ENCODE measurements around the gene OSBP2.
"Not testable (repeated sequence)": the region's sequence is repeated elsewhere in the genome, so short reads cannot be mapped to it uniquely, and the experiment has no call there.

Gene OSBP2

GRCh38 chr22:30675436-30675835 lies 19.2 kb upstream of the OSBP2 start:
- Histone ChIP-seq H4K91ac (ENCODE audit: low read depth, low read length, poor library complexity) (no peak overlapping the region), H3K18ac (ENCODE audit: low read length) (no peak overlapping the region), H3K9ac (ENCODE audit: low read depth, low read length, poor library complexity) (no peak overlapping the region), H2AFZ (ENCODE audit: low read length) (no peak overlapping the region), H3K4me3 (ENCODE audit: low read length in 2 of 2) (no peak overlapping the region), H3K36me3 (replicated peaks in 1 of 2; ENCODE audit: control insufficient read depth in 2 of 2, insufficient read depth in 2 of 2, low read length in 2 of 2) (no peaks in the 10 kb centered on the region), H3K14ac (ENCODE audit: low read length) (no peak overlapping the region), H3K23ac (ENCODE audit: low read depth, low read length, poor library complexity) (no peak overlapping the region), H2BK5ac (ENCODE audit: low read length) (no peak overlapping the region), H2AK5ac (ENCODE audit: low read depth, low read length) (no peak overlapping the region), H3K27ac (replicated peaks; ENCODE audit: low read length) (no peak overlapping the region), H4K8ac (ENCODE audit: low read depth, low read length) (no peak overlapping the region), H3K27me3 (ENCODE audit: control insufficient read depth in 3 of 3, insufficient read depth in 3 of 3, low read depth in 1 of 3, low read length in 3 of 3) (peaks cover 0 to 20% (median 0%) of the 10 kb centered on the region in 3 experiments), H3K4ac (ENCODE audit: low read length) (no peak overlapping the region), H2BK15ac (ENCODE audit: low read length) (no peak overlapping the region), H3K79me1 (ENCODE audit: low read depth, low read length) (no peaks in the 10 kb centered on the region), H3K4me2 (ENCODE audit: insufficient read depth, low read length, poor library complexity, severe bottlenecking) (no peak overlapping the region), H3K4me1 (ENCODE audit: control insufficient read depth in 2 of 2, insufficient read depth in 1 of 2, low read depth in 1 of 2, low read length in 2 of 2) (peaks cover 6 to 8% of the 10 kb centered on the region in 2 donors), H2BK12ac (ENCODE audit: low read length) (no peak overlapping the region), H3K9me3 (replicated peaks in 1 of 2; ENCODE audit: control insufficient read depth in 2 of 2, insufficient read depth in 1 of 2, low read depth in 1 of 2, low read length in 2 of 2) (no peaks in the 10 kb centered on the region), H2BK120ac (ENCODE audit: low read depth, low read length) (no peak overlapping the region)
- no peak for DNase-seq (ENCODE audit: low spot score)
- no CpG with 5 or more reads among the region's 9 CpGs for WGBS, 2 donors (ENCODE audit: extremely low coverage in 2 of 2, insufficient read length in 2 of 2, insufficient replicate concordance in 1 of 2)

GRCh38 chr22:30676565-30676964 lies 18.1 kb upstream of the OSBP2 start:
- peaks cover 0 to 23% (median 0%) of the 10 kb centered on the region in 3 experiments for H3K27me3 ChIP-seq (ENCODE audit: control insufficient read depth in 3 of 3, insufficient read depth in 3 of 3, low read depth in 1 of 3, low read length in 3 of 3)
- H3K4ac ChIP-seq (ENCODE audit: low read length); H2BK5ac ChIP-seq (ENCODE audit: low read length); H4K91ac ChIP-seq (ENCODE audit: low read depth, low read length, poor library complexity); DNase-seq (ENCODE audit: low spot score); H3K4me2 ChIP-seq (ENCODE audit: insufficient read depth, low read length, poor library complexity, severe bottlenecking); H3K36me3 ChIP-seq (replicated peaks in 1 of 2; ENCODE audit: control insufficient read depth in 2 of 2, insufficient read depth in 2 of 2, low read length in 2 of 2); H3K14ac ChIP-seq (ENCODE audit: low read length); H3K79me1 ChIP-seq (ENCODE audit: low read depth, low read length); H4K8ac ChIP-seq (ENCODE audit: low read depth, low read length); H3K9me3 ChIP-seq (replicated peaks in 1 of 2; ENCODE audit: control insufficient read depth in 2 of 2, insufficient read depth in 1 of 2, low read depth in 1 of 2, low read length in 2 of 2); H2BK120ac ChIP-seq (ENCODE audit: low read depth, low read length); H3K4me1 ChIP-seq (ENCODE audit: control insufficient read depth in 2 of 2, insufficient read depth in 1 of 2, low read depth in 1 of 2, low read length in 2 of 2); H2AK5ac ChIP-seq (ENCODE audit: low read depth, low read length); H3K9ac ChIP-seq (ENCODE audit: low read depth, low read length, poor library complexity); H3K4me3 ChIP-seq (ENCODE audit: low read length in 2 of 2); H2BK12ac ChIP-seq (ENCODE audit: low read length); H2AFZ ChIP-seq (ENCODE audit: low read length); H3K18ac ChIP-seq (ENCODE audit: low read length); H3K23ac ChIP-seq (ENCODE audit: low read depth, low read length, poor library complexity); H3K27ac ChIP-seq (replicated peaks; ENCODE audit: low read length); H2BK15ac ChIP-seq (ENCODE audit: low read length): not testable (repeated sequence)
- WGBS, 2 donors (ENCODE audit: extremely low coverage in 2 of 2, insufficient read length in 2 of 2, insufficient replicate concordance in 1 of 2): no CpG with 5 or more reads among the region's 3 CpGs

GRCh38 chr22:30679895-30680690 lies 14.6 kb upstream of the OSBP2 start:
- H2BK5ac ChIP-seq (ENCODE audit: low read length); H3K4me3 ChIP-seq (ENCODE audit: low read length in 2 of 2); H3K18ac ChIP-seq (ENCODE audit: low read length); H3K4me1 ChIP-seq (ENCODE audit: control insufficient read depth in 2 of 2, insufficient read depth in 1 of 2, low read depth in 1 of 2, low read length in 2 of 2); H3K4me2 ChIP-seq (ENCODE audit: insufficient read depth, low read length, poor library complexity, severe bottlenecking); H2BK12ac ChIP-seq (ENCODE audit: low read length); H3K36me3 ChIP-seq (replicated peaks in 1 of 2; ENCODE audit: control insufficient read depth in 2 of 2, insufficient read depth in 2 of 2, low read length in 2 of 2); H4K8ac ChIP-seq (ENCODE audit: low read depth, low read length); H3K9me3 ChIP-seq (replicated peaks in 1 of 2; ENCODE audit: control insufficient read depth in 2 of 2, insufficient read depth in 1 of 2, low read depth in 1 of 2, low read length in 2 of 2); H3K4ac ChIP-seq (ENCODE audit: low read length); H3K27ac ChIP-seq (replicated peaks; ENCODE audit: low read length); H4K91ac ChIP-seq (ENCODE audit: low read depth, low read length, poor library complexity); H2BK120ac ChIP-seq (ENCODE audit: low read depth, low read length); H2AK5ac ChIP-seq (ENCODE audit: low read depth, low read length); H3K23ac ChIP-seq (ENCODE audit: low read depth, low read length, poor library complexity); H2BK15ac ChIP-seq (ENCODE audit: low read length); DNase-seq (ENCODE audit: low spot score); H3K14ac ChIP-seq (ENCODE audit: low read length); H3K9ac ChIP-seq (ENCODE audit: low read depth, low read length, poor library complexity); H3K79me1 ChIP-seq (ENCODE audit: low read depth, low read length): not testable (repeated sequence)
- H3K27me3 ChIP-seq (ENCODE audit: control insufficient read depth in 3 of 3, insufficient read depth in 3 of 3, low read depth in 1 of 3, low read length in 3 of 3): peaks cover 0 to 22% (median 0%) of the 10 kb centered on the region in 3 experiments
- H2AFZ ChIP-seq (ENCODE audit: low read length): peak overlapping the region; percentile 70
- no CpG with 5 or more reads among the region's 12 CpGs for WGBS, 2 donors (ENCODE audit: extremely low coverage in 2 of 2, insufficient read length in 2 of 2, insufficient replicate concordance in 1 of 2)

- no peak overlapping the region for H3K14ac ChIP-seq (ENCODE audit: low read length)
- H3K9me3 ChIP-seq (replicated peaks in 1 of 2; ENCODE audit: control insufficient read depth in 2 of 2, insufficient read depth in 1 of 2, low read depth in 1 of 2, low read length in 2 of 2): no peaks in the 10 kb centered on the region
- H4K91ac ChIP-seq (ENCODE audit: low read depth, low read length, poor library complexity): no peak overlapping the region
- H3K27me3 ChIP-seq (ENCODE audit: control insufficient read depth in 3 of 3, insufficient read depth in 3 of 3, low read depth in 1 of 3, low read length in 3 of 3): peaks cover 0 to 17% (median 0%) of the 10 kb centered on the region in 3 experiments
- no peak overlapping the region for H3K4me3 ChIP-seq (ENCODE audit: low read length in 2 of 2)
- no peak for DNase-seq (ENCODE audit: low spot score)
- H3K4me2 ChIP-seq (ENCODE audit: insufficient read depth, low read length, poor library complexity, severe bottlenecking): no peak overlapping the region
- H2AK5ac ChIP-seq (ENCODE audit: low read depth, low read length): no peak overlapping the region
- no peak overlapping the region for H3K23ac ChIP-seq (ENCODE audit: low read depth, low read length, poor library complexity)
- no peak overlapping the region for H3K18ac ChIP-seq (ENCODE audit: low read length)
- H2BK15ac ChIP-seq (ENCODE audit: low read length): no peak overlapping the region
- H2AFZ ChIP-seq (ENCODE audit: low read length): no peak overlapping the region
- no peak overlapping the region for H3K27ac ChIP-seq (replicated peaks; ENCODE audit: low read length)
- peaks cover 7 to 8% of the 10 kb centered on the region in 2 donors for H3K4me1 ChIP-seq (ENCODE audit: control insufficient read depth in 2 of 2, insufficient read depth in 1 of 2, low read depth in 1 of 2, low read length in 2 of 2)
- no peak overlapping the region for H2BK12ac ChIP-seq (ENCODE audit: low read length)
- no peak overlapping the region for H4K8ac ChIP-seq (ENCODE audit: low read depth, low read length)
- no CpG with 5 or more reads among the region's 1 CpG for WGBS, 2 donors (ENCODE audit: extremely low coverage in 2 of 2, insufficient read length in 2 of 2, insufficient replicate concordance in 1 of 2)
- H3K79me1 ChIP-seq (ENCODE audit: low read depth, low read length): no peaks in the 10 kb centered on the region
- H2BK120ac ChIP-seq (ENCODE audit: low read depth, low read length): no peak overlapping the region
- H3K9ac ChIP-seq (ENCODE audit: low read depth, low read length, poor library complexity): no peak overlapping the region
- H2BK5ac ChIP-seq (ENCODE audit: low read length): no peak overlapping the region
- H3K4ac ChIP-seq (ENCODE audit: low read length): no peak overlapping the region
- no peaks in the 10 kb centered on the region for H3K36me3 ChIP-seq (replicated peaks in 1 of 2; ENCODE audit: control insufficient read depth in 2 of 2, insufficient read depth in 2 of 2, low read length in 2 of 2)
Observed at GRCh38 chr22:30680991-30681770, 13.5 kb upstream of the OSBP2 start.

Data from neuronal stem cell (in vitro differentiated cells).